GM23248 (cell line): Measurements from ENCODE around the gene MMP14. TPM values are rescaled to one million over a fixed set of nuclear protein-coding genes. Genes with fewer than 3 reads are reported as not detected.

ENCODE experiments used
- DNase-seq: peaks from one replicate; pipeline ENCODE4 v3.0.0-alpha.2; 2015
- H2AFZ ChIP-seq: fragments of 200-600 bp; sonication (generic); 2 replicates; pipeline ENCODE4 v1.6.1; 2016; ENCODE audit warnings: antibody characterized with exemption
- H3F3A ChIP-seq: fragments of 200-600 bp; sonication (generic); 2 replicates; pipeline ENCODE4 v1.6.1; 2016; ENCODE audit warnings: mild to moderate bottlenecking, antibody characterized with exemption, mixed run types; ENCODE audit not compliant: insufficient read depth
- H3K27ac ChIP-seq: fragments of 200-600 bp; sonication (generic); 2 replicates; pipeline ENCODE4 v1.5.1; 2016; ENCODE audit warnings: mild to moderate bottlenecking
- H3K27me3 ChIP-seq: fragments of 200-600 bp; sonication (generic); replicated peaks from 2 replicates; pipeline ENCODE4 v1.6.1; 2016; ENCODE audit warnings: mild to moderate bottlenecking; ENCODE audit not compliant: insufficient read depth
- H3K36me3 ChIP-seq: fragments of 200-600 bp; sonication (generic); 2 replicates; pipeline ENCODE4 v1.6.1; 2016; ENCODE audit warnings: low read depth, mild to moderate bottlenecking
- H3K4me1 ChIP-seq: fragments of 200-600 bp; sonication (generic); 2 replicates; pipeline ENCODE4 v1.6.1; 2016; ENCODE audit warnings: mild to moderate bottlenecking; ENCODE audit not compliant: insufficient read depth
- H3K4me2 ChIP-seq: fragments of 200-600 bp; sonication (generic); one replicate; pipeline ENCODE4 v1.6.1; 2016; ENCODE audit warnings: mild to moderate bottlenecking; ENCODE audit not compliant: unreplicated experiment
- H3K4me3 ChIP-seq: fragments of 200-600 bp; sonication (generic); 2 replicates; pipeline ENCODE4 v1.5.1; 2016; ENCODE audit warnings: mild to moderate bottlenecking
- H3K79me2 ChIP-seq: fragments of 200-600 bp; sonication (generic); 2 replicates; pipeline ENCODE4 v1.6.1; 2016; ENCODE audit warnings: mild to moderate bottlenecking; ENCODE audit not compliant: insufficient read depth
- H3K9ac ChIP-seq: fragments of 200-600 bp; sonication (generic); 2 replicates; pipeline ENCODE4 v1.6.1; 2016; ENCODE audit warnings: mild to moderate bottlenecking
- H3K9me2 ChIP-seq: fragments of 200-600 bp; sonication (generic); 2 replicates; pipeline ENCODE4 v1.6.1; 2016; ENCODE audit warnings: mixed run types, mild to moderate bottlenecking, moderate library complexity; ENCODE audit not compliant: insufficient read depth
- H3K9me3 ChIP-seq: fragments of 200-600 bp; sonication (generic); one replicate; pipeline ENCODE4 v1.6.1; 2017; ENCODE audit warnings: low read depth
- H4K20me1 ChIP-seq: fragments of 200-600 bp; sonication (generic); 2 replicates; pipeline ENCODE4 v1.6.0; 2016; ENCODE audit not compliant: insufficient read depth
- EZH2 ChIP-seq: fragments of 200-600 bp; sonication (generic); IDR thresholded peaks from 2 replicates; pipeline ENCODE4 v1.6.1; 2018; ENCODE audit warnings: antibody characterized with exemption, mild to moderate bottlenecking; ENCODE audit not compliant: insufficient read depth, poor library complexity, severe bottlenecking
- EZH2phosphoT487 ChIP-seq: fragments of 200-600 bp; sonication (generic); IDR thresholded peaks from 2 replicates; pipeline ENCODE4 v1.6.1; 2018; ENCODE audit warnings: antibody characterized with exemption, moderate library complexity, mild to moderate bottlenecking, low read depth; ENCODE audit not compliant: insufficient read depth
- WGBS, 2 experiments: methylation state at CpG; one replicate each; pipeline ENCODE4 v1.1.6; 2015 to 2017; ENCODE audit warnings: low lambda C conversion rate in 2 of 2, low coverage in 1 of 2; ENCODE audit errors: missing lambda C conversion rate in 2 of 2; 5-methylcytosine and 5-hydroxymethylcytosine counted together
- in situ Hi-C: fragments of 300-500 bp; cut with MboI; formaldehyde crosslinking; loops from 2 replicates; pipeline ENCODE4 v1.15.0; 2020
- polyA plus RNA-seq: library from polyadenylated mRNA; unstranded; fragments of >200 nt; fragmentation: Nextera tagmentation; extraction: Ambion mirVana; gene quantifications from 2 replicates; pipeline ENCODE4 v1.2.1, GENCODE V29; 2016
- total RNA-seq: library from RNA; depleted of rRNA; stranded (reverse); fragments of >200 nt; shearing (Covaris generic); gene quantifications from 2 replicates; pipeline ENCODE4 v1.2.3, GENCODE V29; 2014

MMP14 gene
- total and polyA plus RNA-seq, 2 experiments from 2014 or later, result 50.1 to 450 TPM

- Histone ChIP-seq H3K27me3 (no peaks in the 10 kb centered on the region), H3K27ac (peak overlapping the region; percentile 93), H3K36me3 (peaks cover 14% of the 10 kb centered on the region; the same call in 1 of the 2 replicates), H3K9me3 (no peaks in the 10 kb centered on the region), H3K9ac (peak overlapping the region; percentile 85), H3F3A (peaks cover 15% of the 10 kb centered on the region), H3K4me1 (peaks cover 21% of the 10 kb centered on the region), H4K20me1 (no peaks in the 10 kb centered on the region), H3K4me3 (peak overlapping the region; percentile 96), H3K4me2 (peak overlapping the region; percentile 88), H3K9me2 (no peaks in the 10 kb centered on the region), H3K79me2 (peaks cover 42% of the 10 kb centered on the region), H2AFZ (peak overlapping the region; percentile 87)
- peak; percentile 84 for DNase-seq
- in situ Hi-C loops, result no loop called here
- 1 to 2% methylated on average over 21 to 44 of the region's 45 CpGs for WGBS, 2 experiments
- no peak for TF ChIP-seq EZH2phosphoT487
- no peak for TF ChIP-seq EZH2
Observed at GRCh38 chr14:22872033-22872832, 35.8 kb downstream of the MMP14 start.

- in situ Hi-C loops, result no loop called here
- no peaks in the 10 kb centered on the region for H3K27me3 ChIP-seq
- H3K4me3 ChIP-seq, result peak overlapping the region; percentile 96
- peak overlapping the region; percentile 93 for H3K27ac ChIP-seq
- no peak for TF ChIP-seq EZH2phosphoT487
- TF ChIP-seq EZH2, result no peak
- no peak for DNase-seq
- H3F3A ChIP-seq, result peaks cover 15% of the 10 kb centered on the region
- peak overlapping the region; percentile 88 for H3K4me2 ChIP-seq
- no peaks in the 10 kb centered on the region for H4K20me1 ChIP-seq
- H3K9me3 ChIP-seq, result no peaks in the 10 kb centered on the region
- peak overlapping the region; percentile 87 for H2AFZ ChIP-seq
- H3K9ac ChIP-seq, result peak overlapping the region; percentile 85
- 37 to 40% methylated on average over 10 of the region's 10 CpGs for WGBS, 2 experiments
- peaks cover 21% of the 10 kb centered on the region for H3K4me1 ChIP-seq
- H3K9me2 ChIP-seq, result no peaks in the 10 kb centered on the region
- peaks cover 22% of the 10 kb centered on the region; the same call in 1 of the 2 replicates for H3K36me3 ChIP-seq
- peaks cover 42% of the 10 kb centered on the region for H3K79me2 ChIP-seq
Observed at GRCh38 chr14:22872833-22873520, 36.6 kb downstream of the MMP14 start.

GRCh38 chr14:22875003-22875747, 38.8 kb downstream of the MMP14 start:
- H3K36me3 ChIP-seq, result peaks cover 26% of the 10 kb centered on the region; the same call in 1 of the 2 replicates

GRCh38 chr14:22875748-22876319, 39.4 kb downstream of the MMP14 start:
- WGBS, 2 experiments, result 95 to 96% methylated on average over 19 to 20 of the region's 20 CpGs
- TF ChIP-seq EZH2phosphoT487 (no peak), EZH2 (no peak)
- H3K4me1 ChIP-seq, result peaks cover 13% of the 10 kb centered on the region
- no peaks in the 10 kb centered on the region for H3K9me3 ChIP-seq
- no peaks in the 10 kb centered on the region for H3K27me3 ChIP-seq
- no peak overlapping the region for H3K4me3 ChIP-seq
- DNase-seq, result no peak
- no peaks in the 10 kb centered on the region for H4K20me1 ChIP-seq
- no peak overlapping the region for H3K27ac ChIP-seq
- H3K4me2 ChIP-seq, result no peak overlapping the region
- H3K9ac ChIP-seq, result no peak overlapping the region
- in situ Hi-C loops, result no loop called here
- no peak overlapping the region for H2AFZ ChIP-seq
- peaks cover 26% of the 10 kb centered on the region; the same call in 1 of the 2 replicates for H3K36me3 ChIP-seq
- peaks cover 15% of the 10 kb centered on the region for H3F3A ChIP-seq
- H3K79me2 ChIP-seq, result peaks cover 42% of the 10 kb centered on the region
- no peaks in the 10 kb centered on the region for H3K9me2 ChIP-seq

More at GRCh38 chr14:22875003-22875747, 38.8 kb downstream of the MMP14 start:
- H3K9ac ChIP-seq, result no peak overlapping the region
- H4K20me1 ChIP-seq, result no peaks in the 10 kb centered on the region
- DNase-seq, result no peak
- no peak for TF ChIP-seq EZH2
- TF ChIP-seq EZH2phosphoT487, result no peak
- H3K9me3 ChIP-seq, result no peaks in the 10 kb centered on the region
- no peaks in the 10 kb centered on the region for H3K9me2 ChIP-seq
- in situ Hi-C loops, result no loop called here
- H3K4me3 ChIP-seq, result no peak overlapping the region
- WGBS, 2 experiments, result 94% methylated on average over 15 of the region's 15 CpGs
- H3K4me2 ChIP-seq, result no peak overlapping the region
- H3K27ac ChIP-seq, result no peak overlapping the region
- peaks cover 42% of the 10 kb centered on the region for H3K79me2 ChIP-seq
- H3K27me3 ChIP-seq, result no peaks in the 10 kb centered on the region
- H2AFZ ChIP-seq, result no peak overlapping the region
- peaks cover 19% of the 10 kb centered on the region for H3K4me1 ChIP-seq
- H3F3A ChIP-seq, result peaks cover 20% of the 10 kb centered on the region
